GM21825 (cell line): ENCODE data around the gene LMO1.

Experiments used
- ATAC-seq: cut with Tn5 transposase; IDR thresholded peaks from one replicate; pipeline ENCODE4 v1.9.1; 2021; ENCODE audit warnings: mild to moderate bottlenecking, moderate library complexity; ENCODE audit not compliant: unreplicated experiment

The LMO1 gene

DNA sequence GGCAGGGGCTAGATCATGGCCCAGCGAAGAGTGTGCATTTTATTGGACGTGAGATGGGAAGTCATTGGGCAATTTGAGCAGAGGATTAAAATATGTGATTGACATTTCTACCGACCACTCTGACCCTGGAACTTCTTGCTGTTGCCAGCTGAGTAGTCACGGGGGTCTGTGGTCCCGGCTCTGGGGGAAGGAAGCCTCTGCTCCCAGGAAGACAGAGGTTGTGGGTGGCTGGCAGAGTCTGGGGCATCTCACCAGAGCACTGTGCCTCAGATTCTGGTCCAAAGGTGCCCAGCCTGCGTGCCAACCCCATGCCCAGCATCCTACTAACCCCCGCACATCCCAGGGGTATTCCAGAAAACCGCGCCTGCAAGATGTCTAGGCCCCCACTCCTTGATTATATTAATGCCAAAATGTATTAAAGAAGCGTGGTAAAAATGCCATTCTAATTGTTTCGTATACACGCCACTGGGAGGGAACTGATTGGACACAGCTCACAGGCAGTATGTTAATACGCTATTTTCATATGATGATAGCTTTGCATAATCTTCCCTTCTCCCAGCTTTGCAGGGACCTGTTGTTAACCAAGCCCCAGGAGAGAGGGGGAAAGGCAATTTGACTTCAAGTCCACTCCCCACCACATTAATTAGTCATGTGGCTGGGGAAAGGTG lies 25.3 kb upstream of the LMO1 start:
- ATAC-seq: no peak

DNA sequence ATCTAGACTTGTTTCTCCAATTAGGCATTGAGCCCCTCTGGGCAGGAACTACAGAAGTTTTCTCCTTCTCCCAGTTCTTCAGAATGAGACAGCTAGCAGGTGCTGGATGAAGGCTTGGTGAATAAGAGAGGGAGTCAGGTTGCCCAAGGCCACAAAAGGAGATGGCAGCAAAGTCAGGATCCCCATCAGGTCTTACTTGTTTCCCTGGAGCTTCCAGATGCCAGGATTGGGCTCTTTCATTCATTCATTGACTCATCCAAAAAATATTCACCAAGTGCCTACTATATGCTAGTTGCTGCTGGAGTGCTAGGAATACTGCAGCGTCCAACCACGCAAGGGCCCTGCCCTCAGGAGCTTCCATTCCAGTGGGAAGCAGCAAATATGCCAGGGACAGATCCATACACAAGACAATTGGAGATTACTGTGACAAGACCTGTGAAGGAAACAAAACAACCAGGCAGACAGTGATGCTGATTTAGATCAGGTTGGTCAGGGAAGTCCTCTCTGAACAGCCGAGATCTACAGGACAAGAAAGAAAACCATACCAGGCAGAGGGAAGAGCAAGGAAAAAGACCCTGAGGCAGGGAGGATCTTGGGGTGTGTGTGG lies 24.6 kb upstream of the LMO1 start:
- no peak for ATAC-seq

DNA sequence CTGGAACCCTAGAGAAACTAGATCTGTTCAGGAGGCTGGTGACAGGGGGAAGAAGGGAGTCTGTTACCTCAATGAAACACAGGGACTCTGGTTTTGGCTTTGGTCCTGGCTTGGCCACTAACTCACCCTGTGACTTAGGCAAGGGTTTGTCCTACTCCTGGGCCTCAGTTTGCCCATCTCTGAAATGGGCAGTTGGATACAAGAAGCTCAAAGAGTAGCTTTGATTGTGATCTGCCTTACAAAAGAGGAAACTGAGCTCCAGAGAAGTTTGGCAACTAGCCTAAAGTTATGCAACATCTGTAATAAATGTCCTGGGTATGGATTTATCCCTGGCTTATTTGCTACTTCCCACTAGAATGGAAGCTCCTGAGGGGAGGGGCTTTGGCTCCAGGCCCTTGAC lies 24.0 kb upstream of the LMO1 start:
- ATAC-seq: no peak

DNA sequence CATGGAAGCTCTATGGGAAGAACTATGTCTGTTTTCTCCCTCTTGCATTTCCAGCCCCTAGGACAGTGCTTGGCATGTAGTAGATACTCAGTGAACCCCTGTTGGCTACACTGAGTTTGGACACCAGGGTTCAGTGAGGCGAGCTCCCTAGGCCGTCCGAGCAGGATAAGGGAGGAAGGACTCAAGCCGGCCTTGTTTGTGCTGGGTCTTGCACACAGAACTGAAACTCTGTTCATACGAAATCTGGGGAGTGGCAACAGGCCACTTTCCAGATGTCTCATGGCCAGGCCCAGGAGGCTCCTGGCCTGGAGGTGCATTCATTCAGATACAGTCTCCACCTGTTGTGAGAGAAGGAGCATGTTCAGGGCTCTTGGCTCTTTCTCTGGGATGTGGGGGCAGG lies 23.6 kb upstream of the LMO1 start:
- no peak for ATAC-seq

DNA sequence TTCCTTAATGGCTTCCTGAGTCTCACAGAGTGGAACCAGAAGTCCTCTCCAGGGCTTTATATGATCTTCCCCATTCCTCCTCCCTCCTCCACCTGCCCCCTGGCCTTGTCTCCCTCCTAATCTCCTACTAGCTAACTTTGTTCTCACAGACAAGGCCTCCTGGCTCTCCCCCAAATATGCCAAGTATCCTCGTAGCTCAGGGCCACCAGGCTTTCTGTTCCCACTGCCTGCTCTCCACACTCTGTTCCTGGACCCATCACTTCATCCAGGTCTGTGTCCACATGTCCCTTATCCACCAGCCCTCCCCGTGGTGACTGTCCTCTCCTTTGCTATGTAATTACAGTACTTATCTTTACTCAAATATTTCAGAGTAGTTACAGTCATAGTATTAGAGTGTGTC lies 23.2 kb upstream of the LMO1 start:
- ATAC-seq: no peak

DNA sequence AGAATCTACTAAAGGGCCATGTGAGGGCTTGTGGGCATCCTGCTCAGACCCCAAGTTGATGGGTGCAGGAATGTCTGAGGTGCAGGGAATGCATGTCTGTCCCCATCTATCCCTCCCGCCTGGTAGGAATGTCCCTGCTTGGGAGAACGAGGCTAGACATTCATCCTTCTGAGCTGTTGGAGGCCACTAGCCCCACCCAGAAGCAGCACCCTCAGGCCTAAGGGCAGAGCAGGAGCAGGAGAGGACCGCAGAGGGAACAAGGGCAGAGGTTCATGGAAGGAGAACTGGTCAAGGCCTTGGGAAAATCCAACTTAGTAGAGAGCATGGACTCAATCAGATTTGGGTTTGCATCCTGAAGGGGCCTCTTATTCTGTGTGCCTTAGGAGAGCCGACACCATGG lies 22.1 kb upstream of the LMO1 start:
- no peak for ATAC-seq

DNA sequence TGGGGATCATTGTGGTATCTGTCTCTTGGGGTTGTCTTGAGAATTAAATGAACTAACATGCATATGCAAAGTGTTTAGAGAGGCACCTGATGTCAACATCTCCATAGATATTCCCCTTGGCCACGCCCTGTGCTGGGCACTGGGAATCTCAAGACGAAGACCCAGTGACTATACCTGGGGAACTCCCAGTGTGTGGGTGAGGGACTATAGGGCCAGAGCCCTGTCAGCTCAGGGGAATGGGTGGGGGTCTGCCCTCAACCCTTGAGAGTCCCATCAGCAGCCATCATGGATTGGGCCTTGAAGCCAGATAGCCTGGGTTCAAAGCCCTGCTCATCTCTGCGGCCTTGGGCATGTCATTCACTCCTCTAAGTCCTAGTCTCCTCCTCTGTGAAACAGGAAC lies 21.6 kb upstream of the LMO1 start:
- no peak for ATAC-seq

DNA sequence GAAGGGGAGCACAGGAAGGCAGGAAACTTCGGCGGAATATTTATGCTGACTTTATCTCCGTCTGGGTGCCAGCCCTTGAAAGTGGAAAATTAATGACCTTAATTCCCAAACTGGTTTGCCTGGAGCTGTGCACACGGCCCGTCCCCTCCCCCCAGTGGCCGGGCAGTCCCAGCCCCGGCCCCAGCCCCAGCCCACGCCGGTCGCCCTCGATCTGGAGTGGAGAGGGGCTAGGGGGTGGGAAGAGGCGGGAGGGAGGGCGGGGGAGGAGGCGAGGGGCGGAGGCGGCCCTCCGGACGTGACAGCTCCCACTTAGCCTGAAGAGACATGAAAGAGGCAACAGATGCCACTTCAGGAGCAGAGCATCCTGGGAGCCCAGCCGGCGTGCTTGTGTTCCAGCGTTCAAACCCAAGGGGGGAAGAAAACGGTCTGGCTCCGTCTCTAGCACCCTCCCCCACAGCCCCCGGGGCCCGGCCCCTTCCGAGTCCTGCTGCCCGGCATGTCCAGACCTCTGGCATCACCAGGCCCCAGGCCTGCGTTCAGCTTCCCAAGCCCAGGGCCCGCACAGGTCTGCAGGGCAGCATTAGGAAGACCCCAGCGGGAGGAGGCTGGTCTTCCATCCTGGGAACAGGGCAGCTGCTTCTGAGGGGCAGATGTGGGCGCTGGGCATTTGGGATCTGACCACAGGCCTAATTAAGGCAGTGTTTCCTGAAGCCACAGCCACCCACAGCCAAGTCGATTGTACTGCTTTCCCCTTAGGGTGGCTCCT lies 20.0 kb upstream of the LMO1 start:
- no peak for ATAC-seq

DNA sequence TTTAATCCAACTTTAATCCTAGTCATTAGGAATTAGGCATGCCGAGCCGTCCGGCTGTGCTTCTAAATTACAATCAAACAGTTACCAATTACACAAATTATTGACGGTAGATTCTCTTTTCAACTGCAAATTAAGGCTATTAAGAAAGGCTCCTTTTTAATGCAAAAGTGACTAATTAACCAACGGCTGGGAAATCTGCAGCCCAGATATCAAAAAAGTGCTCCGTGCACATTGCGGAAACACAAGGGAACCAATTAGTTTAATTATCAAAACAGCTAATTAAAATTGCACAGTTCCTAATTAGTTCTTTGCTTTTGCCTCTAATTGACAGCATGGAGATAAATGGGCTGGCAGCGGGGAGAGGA lies 19.4 kb upstream of the LMO1 start:
- no peak for ATAC-seq

DNA sequence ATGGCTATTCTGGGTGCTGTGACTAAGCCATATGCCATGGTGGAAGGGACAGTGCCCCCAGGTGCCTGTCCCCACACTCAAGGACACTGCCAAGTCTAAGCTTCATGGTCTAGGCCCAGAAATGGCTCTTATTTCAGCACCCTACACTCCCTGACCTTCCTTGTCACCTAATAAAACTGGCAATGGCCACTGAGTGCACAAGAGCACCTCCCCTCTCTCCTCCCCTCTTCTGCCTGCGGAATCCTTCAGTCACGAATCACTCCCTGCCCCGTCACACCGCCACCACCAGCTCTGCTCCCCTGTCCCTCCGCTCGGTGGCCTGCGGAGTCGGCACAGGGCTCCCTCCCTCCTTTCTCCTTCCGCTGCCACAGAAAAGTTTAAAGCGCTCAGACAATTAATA lies 19.0 kb upstream of the LMO1 start:
- no peak for ATAC-seq

DNA sequence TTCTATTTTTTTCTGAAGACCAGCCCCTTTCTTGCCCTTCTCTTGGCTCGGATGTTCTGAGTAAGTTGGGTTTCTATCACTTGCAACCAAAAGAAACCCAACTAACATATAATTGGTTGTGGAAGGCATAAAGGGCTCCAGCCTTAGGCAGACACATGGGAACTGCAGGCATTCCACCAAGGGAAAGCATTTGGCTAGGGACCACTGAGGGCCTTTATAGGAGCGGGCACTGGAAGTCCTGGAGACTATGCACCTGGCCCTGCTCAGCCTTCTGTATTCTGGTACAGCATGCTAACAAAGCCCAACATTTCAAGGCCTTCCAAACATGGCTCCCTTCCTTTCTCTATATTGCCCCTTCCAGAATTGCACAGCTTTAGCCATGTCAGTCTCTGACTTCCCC lies 17.6 kb upstream of the LMO1 start:
- ATAC-seq: no peak

DNA sequence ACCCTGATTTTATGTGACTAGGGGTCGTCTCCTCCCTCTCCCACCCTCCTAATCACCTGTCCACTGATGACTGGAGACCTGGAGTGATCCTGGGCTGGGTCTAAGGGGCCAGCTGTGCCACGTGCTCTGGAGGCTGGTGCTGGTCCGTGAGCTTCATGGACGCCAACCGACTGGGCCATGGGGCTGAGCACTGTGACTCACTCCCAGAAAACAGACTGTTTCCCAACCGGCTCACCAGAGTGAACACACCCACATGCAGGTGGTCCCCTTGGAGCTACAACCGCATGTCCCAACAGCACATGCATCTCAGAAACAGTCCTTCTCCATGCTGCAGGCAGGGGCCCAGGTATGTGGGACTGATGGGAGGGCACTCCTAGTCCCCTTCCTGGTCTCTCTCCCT lies 14.0 kb upstream of the LMO1 start:
- no peak for ATAC-seq

DNA sequence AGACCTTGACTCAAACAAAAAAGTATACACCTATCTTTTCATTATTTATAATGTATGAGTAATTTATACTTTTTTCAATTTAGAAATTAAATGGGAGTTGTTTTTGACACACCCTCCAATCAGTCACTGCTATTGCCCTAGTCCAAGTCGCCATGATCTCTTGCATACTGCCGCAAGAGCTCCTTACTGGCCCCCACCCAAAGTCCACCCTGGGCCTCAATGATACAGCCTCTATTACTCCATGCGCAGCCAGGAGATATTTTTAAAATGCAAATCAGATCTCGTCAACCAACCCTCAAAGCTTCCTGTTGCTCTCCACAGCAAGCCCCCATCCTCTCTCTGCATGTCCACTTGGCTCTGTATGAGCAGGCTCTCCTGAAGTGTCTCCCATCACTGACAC lies 12.8 kb upstream of the LMO1 start:
- ATAC-seq: no peak

DNA sequence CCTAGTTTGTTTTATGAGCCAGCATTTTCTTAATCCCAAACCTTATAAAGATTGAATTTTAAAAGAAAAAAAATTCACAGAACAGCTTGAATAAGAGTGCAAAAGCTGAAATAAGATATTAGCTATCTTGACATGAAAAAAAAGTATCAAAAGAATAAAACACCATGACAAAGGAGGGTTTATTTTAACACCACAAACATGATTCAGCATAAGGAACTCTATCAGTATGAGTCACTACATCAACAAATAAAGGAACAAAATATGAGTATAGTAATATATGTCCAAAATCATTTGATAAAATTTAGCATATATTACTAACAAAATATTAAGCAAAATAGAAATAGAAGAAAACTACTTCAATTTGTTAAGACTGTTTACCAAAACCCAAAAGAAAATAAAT lies 9.6 kb upstream of the LMO1 start:
- ATAC-seq: no peak

DNA sequence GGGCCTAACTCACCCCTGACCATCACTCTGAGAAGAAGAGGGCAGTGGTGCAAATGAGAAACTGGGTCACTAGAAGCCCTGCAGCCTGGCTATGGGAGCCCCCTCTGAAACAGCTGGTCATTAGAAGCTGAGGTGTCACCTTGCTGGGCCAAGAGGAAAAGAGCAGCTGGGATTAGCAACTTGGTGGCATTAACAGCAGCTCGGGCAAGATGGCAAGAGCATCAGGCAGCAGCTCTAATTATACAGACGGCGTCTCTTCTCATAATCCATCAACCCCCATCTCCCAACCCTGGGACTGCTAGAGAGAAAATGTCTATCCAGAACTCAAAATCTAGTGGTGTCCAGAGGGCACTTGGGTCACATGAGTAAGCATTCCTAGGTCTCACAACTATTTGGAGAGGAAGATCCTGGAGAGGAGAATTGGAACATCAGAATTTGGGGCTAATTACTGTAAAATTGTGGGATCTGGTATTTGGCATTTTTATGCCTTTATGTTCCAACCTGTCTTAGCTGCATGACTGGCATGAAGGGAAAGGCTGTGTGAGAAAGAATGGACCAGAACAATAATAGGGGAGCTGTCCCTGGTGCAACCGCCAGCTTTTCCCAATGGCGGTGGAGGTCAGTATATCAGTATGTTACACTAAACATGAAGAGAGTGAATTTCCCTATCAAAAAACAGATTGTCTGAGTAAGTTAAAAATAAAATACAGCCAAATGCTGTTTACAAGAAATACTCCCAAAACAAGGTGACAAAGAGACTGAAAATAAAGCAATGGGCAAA lies 7.6 kb upstream of the LMO1 start:
- no peak for ATAC-seq

DNA sequence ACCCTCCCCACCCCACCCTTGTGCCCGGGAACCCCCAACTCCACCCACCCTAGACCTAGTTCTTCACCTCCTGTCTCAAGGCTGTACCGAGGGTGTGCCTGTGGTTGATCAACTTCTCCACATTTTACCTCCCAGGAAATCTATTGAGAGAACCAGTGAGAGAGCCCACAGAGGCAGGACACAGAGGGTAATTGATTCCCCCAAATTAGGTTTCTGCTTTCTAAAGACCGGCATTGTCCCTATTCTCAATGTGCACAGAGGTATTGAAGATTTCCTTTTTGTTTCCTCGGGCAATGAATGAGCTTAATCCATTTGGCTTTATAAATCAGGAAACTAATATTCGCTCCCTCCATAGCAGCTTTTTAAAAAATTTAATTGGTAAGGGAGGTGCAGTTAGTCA lies 6.0 kb upstream of the LMO1 start:
- ATAC-seq: no peak

DNA sequence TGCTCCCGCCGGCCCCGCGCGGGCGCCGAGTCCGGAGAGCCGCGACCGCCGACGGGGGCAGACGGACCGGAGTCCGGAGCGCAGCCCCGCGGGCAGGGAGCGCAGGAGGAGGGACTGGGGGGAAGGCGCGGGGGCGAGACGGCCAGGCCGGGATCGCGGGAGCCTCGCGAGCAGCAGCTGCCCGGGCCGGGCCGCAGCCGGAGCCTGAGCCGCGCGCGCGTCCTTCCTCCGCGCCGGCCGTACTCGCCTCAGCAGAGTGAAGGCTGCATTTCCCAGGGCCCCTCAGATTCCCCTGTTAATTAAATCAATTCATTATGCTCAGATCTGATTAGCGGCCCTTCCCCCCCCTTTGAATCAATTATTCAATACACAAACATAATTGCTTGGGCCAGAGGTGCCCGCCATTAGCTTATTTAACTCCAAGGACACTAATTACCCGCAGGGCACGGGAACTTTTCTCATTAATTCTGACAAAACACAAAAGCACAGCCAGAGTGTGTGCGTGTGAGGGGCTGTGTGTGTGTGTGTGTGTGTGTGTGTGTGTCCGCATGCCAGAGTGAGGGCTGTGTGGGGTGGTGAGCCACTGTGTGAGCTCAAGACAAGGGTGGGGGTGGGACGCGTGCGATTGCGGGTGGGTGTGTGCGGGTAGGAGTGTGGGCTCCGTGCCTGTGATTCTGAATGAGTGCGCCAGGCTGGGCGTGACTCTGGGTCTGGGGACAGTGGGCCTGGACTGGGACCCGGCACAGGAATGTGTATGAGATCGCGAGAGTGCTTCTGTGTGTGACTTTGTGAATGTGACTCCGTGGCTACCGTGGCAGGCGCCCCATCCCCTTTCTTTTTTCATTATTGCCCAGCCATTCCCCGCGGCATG lies 5.1 kb upstream of the LMO1 start:
- no peak for ATAC-seq

DNA sequence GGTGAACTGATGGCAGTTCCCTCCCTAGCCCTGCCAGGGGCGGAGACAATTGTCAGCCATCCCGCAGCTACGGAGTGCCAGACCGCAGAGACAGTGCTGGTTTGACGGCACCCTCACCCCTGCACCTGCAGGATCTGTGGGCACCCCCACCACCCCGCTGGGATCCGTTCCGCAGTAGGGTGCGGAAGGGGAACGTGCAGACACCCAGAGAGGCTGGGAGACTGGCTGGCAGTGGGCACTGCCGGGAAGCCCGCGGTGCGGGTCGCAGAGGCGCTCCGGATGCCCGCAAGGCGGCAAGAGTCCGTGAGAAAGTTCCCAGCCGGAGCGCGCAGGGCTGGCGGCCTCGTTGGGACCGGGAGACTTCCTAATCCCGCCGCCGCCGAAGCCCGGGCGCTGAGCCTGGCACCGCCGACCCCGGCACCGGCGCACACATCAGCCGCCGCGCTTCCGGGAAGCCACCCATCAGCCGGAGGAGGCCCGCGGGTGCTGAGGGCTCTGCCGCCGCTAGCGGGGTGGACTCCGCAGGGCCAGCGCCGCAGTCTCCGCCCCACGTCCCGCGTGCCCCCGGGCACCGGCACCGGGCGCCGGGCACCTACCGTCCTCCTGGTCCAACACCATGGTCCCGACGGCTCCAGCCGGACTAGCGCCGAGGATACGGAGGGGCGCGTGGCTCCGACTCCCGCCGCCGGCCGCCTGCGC lies 4.3 kb upstream of the LMO1 start:
- ATAC-seq: no peak

DNA sequence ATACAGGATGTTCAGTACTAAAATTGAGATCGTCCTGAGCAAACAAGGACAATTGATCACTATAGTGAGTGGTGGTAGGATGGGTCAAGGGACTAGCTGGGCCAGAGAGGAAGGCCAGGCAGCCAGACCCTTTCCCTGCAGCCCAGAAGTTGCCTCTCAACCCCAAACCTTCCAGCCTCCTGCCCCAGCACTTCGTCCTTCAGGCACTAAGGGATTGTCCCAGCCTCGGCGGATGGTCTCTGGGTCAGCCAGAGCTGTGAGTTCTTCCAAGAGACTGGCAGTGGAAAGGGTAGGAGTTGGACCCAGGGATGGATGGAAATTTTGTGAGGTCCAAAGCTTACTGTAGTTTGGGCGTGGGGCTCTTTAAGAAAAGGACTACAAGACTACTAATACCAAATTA lies 3.6 kb upstream of the LMO1 start:
- ATAC-seq: no peak
